Memory B cell (primary cell): ENCODE measurements around the gene C13orf46.

ENCODE experiments used
- ATAC-seq: fragments of 150-1000 bp; cut with Tn5 transposase; 2 replicates; pipeline ENCODE4 v1.10.0; 2021; ENCODE audit warnings: low read depth, mild to moderate bottlenecking, moderate library complexity
- DNase-seq, 2 donors: peaks; one replicate each; pipeline ENCODE4 v3.0.0; 2022; ENCODE audit warnings: low spot score in 2 of 2
- H3K27ac Mint-ChIP-seq: one replicate; pipeline ENCODE4 v1.8.0; 2022; ENCODE audit warnings: mild to moderate bottlenecking, moderate library complexity, mixed read lengths
- H3K27me3 Mint-ChIP-seq: one replicate; pipeline ENCODE4 v1.8.0; 2022; ENCODE audit warnings: mixed read lengths
- H3K36me3 Mint-ChIP-seq: one replicate; pipeline ENCODE4 v1.8.0; 2022; ENCODE audit warnings: mild to moderate bottlenecking, mixed read lengths
- H3K4me1 Mint-ChIP-seq: one replicate; pipeline ENCODE4 v1.8.0; 2022; ENCODE audit warnings: mixed read lengths
- H3K4me3 Mint-ChIP-seq: one replicate; pipeline ENCODE4 v1.8.0; 2022; ENCODE audit warnings: mild to moderate bottlenecking, moderate library complexity, mixed read lengths
- H3K9me3 Mint-ChIP-seq: one replicate; pipeline ENCODE4 v1.8.0; 2022; ENCODE audit warnings: mixed read lengths

Gene C13orf46

GRCh38 chr13:113953561-113953960 is 20.3 kb downstream of the C13orf46 start:
- no peak overlapping the region for H3K27ac Mint-ChIP-seq
- no peak overlapping the region for H3K4me3 Mint-ChIP-seq
- no peaks in the 10 kb centered on the region for H3K27me3 Mint-ChIP-seq
- peaks cover 8% of the 10 kb centered on the region for H3K9me3 Mint-ChIP-seq
- H3K36me3 Mint-ChIP-seq: peaks cover 22% of the 10 kb centered on the region
- H3K4me1 Mint-ChIP-seq: peaks cover 6% of the 10 kb centered on the region
- ATAC-seq: no peak
- no peak for DNase-seq

- Mint-ChIP-seq H3K9me3 (peaks cover 8% of the 10 kb centered on the region), H3K36me3 (peaks cover 22% of the 10 kb centered on the region), H3K4me3 (no peak overlapping the region), H3K27ac (no peak overlapping the region), H3K27me3 (no peaks in the 10 kb centered on the region), H3K4me1 (peaks cover 11% of the 10 kb centered on the region)
- DNase-seq: no peak
- ATAC-seq: no peak
Measured at GRCh38 chr13:113952983-113953520, 20.8 kb downstream of the C13orf46 start.

DNA sequence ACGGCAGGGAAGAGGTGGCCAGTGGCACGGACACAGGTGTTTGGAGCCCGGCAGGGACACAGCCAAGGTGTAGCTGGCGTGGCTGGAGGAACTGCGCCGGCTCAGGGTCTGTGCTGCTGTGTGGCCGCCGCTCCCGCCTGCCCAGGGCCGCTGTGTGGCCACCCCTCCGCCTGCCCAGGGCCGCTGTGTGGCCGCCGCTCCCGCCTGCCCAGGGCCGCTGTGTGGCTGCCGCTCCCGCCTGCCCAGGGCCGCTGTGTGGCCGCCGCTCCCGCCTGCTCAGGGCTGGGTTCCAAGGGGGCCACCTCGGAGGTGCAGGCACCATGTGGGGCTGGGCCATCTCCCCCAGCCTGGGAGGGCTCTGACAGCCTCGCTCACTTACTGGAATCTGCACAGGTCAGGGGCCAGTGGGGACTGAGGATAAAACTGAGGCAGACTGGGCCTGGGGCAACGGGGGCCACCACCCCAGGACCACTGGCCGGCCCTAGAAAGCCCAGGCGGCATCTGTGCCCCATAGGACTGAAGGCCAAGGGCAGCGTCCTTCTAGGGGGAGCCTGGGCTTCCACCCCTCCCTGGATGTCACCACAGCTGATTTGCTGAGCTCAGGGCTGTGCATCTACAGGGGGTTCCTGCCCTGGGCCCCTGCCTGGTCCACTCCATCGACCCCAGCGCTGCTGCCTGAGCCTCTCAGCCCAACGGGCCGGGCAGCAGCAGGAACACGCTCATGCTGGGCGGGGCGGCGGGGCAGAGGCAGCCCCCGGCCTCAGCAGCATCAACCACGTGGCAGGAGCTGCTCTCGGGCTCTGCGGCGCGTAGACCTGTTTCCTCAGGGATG is 21.5 kb downstream of the C13orf46 start:
- ATAC-seq (no peak), DNase-seq (no peak)
- Mint-ChIP-seq H3K4me1 (peaks cover 13% of the 10 kb centered on the region), H3K9me3 (peaks cover 8% of the 10 kb centered on the region), H3K27me3 (no peaks in the 10 kb centered on the region), H3K4me3 (no peak overlapping the region), H3K36me3 (peaks cover 18% of the 10 kb centered on the region), H3K27ac (no peak overlapping the region)

GRCh38 chr13:113951246-113951999 is 22.5 kb downstream of the C13orf46 start:
- peak; percentile 64 to 65 for DNase-seq
- H3K27ac Mint-ChIP-seq: no peak overlapping the region
- ATAC-seq: peak; percentile 89
- peak overlapping the region; percentile 39 for H3K4me3 Mint-ChIP-seq
- peaks cover 15% of the 10 kb centered on the region for H3K4me1 Mint-ChIP-seq
- H3K36me3 Mint-ChIP-seq: peaks cover 18% of the 10 kb centered on the region
- H3K9me3 Mint-ChIP-seq: peaks cover 8% of the 10 kb centered on the region
- H3K27me3 Mint-ChIP-seq: no peaks in the 10 kb centered on the region

DNA sequence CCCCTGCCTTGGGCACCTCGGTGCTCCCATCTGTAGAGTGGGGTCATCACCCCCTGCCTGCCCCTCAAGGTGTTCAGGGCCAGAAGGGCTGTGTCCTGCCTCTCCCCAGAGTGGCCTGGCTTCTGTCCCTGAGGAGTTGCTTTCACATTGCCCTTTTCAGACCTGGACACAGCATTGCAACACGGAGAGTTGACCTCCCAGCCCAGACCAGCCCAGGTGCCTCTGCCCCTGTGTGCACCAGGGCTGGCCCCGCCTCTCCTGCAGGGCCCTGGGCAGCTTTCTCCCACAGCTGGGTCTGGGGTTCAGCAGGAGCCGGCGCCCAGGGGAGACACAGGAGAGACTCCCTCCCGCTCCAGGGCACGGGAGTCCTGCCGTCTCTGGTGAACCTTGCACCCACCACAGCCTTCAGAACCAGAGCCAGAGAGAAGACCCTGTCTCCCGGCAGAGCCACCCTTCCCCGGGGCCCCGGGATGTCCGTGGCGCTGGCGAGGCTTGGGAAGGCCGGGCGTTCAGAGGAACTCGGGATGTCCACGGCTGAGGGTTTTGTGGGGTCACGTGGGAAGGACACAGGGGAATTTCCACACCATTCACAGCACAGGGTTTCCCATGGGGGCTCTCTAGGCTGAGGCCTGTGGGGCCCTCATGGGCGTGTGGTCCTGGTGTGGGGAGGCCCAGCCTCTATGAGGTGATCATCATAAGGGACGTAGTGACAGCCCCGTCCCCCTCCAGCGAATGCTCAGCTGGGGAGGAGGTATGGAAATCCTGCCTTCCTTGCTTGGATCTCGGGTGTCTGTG is 23.2 kb downstream of the C13orf46 start:
- Mint-ChIP-seq H3K9me3 (peaks cover 2% of the 10 kb centered on the region), H3K36me3 (peaks cover 11% of the 10 kb centered on the region), H3K4me1 (peaks cover 12% of the 10 kb centered on the region), H3K27ac (no peak overlapping the region), H3K27me3 (no peaks in the 10 kb centered on the region), H3K4me3 (no peak overlapping the region)
- DNase-seq (no peak), ATAC-seq (peak; percentile 31)

GRCh38 chr13:113949546-113949945 is 24.3 kb downstream of the C13orf46 start:
- Mint-ChIP-seq H3K4me1 (peaks cover 12% of the 10 kb centered on the region), H3K27ac (no peak overlapping the region), H3K9me3 (no peaks in the 10 kb centered on the region), H3K27me3 (no peaks in the 10 kb centered on the region), H3K36me3 (peaks cover under 1% of the 10 kb centered on the region), H3K4me3 (no peak overlapping the region)
- DNase-seq: no peak
- no peak for ATAC-seq

DNA sequence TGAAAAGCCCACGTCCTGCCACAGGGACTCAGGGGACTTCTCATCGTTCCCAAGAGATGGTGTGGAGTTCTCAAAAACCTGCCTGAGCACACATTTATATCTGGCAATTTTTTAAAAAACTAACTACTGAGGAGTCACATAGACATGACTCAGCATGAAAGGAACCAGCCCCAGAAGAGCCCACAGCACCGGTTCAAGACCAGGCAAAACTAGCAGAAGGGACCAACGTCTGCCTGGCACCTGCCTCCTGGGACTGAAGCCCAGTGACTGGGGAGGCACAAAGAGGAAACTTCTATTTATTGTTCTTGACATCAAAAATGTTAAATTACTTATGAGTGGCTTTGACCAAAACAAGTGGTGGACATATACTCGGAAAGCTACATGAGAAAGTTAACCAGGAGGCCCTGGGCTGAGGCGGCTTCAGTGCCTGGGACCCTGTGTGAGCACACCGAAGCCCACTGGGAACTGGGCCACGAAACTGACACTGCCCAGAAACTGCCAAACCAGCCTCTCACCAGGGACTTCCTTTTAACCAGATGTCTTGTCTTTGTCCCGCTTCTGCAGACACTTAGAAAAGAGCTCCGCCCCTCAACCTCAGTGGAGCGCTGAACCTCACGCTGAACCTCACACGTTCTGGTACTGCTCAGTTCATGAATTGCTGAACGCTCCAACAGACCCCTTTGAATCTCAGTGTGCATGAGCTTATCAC is 25.7 kb downstream of the C13orf46 start:
- peak; percentile 52 for ATAC-seq
- Mint-ChIP-seq H3K27ac (peak overlapping the region; percentile 18), H3K9me3 (no peaks in the 10 kb centered on the region)

GRCh38 chr13:113947311-113948033 is 26.4 kb downstream of the C13orf46 start:
- no peaks in the 10 kb centered on the region for H3K36me3 Mint-ChIP-seq
- H3K9me3 Mint-ChIP-seq: no peaks in the 10 kb centered on the region
- peaks cover 12% of the 10 kb centered on the region for H3K4me1 Mint-ChIP-seq
- H3K27me3 Mint-ChIP-seq: no peaks in the 10 kb centered on the region
- no peak for DNase-seq
- no peak overlapping the region for H3K4me3 Mint-ChIP-seq
- no peak for ATAC-seq
- peak overlapping the region; percentile 18 for H3K27ac Mint-ChIP-seq

More for the DNA sequence above, 25.7 kb downstream of the C13orf46 start:
- H3K4me3 Mint-ChIP-seq: no peak overlapping the region
- peaks cover 12% of the 10 kb centered on the region for H3K4me1 Mint-ChIP-seq
- no peak for DNase-seq
- H3K36me3 Mint-ChIP-seq: no peaks in the 10 kb centered on the region
- no peaks in the 10 kb centered on the region for H3K27me3 Mint-ChIP-seq

GRCh38 chr13:113946409-113947181 is 27.3 kb downstream of the C13orf46 start:
- no peaks in the 10 kb centered on the region for H3K36me3 Mint-ChIP-seq
- ATAC-seq (no peak), DNase-seq (no peak)
- no peaks in the 10 kb centered on the region for H3K27me3 Mint-ChIP-seq
- peaks cover 12% of the 10 kb centered on the region for H3K4me1 Mint-ChIP-seq
- H3K4me3 Mint-ChIP-seq: no peak overlapping the region
- H3K27ac Mint-ChIP-seq: no peak overlapping the region
- no peaks in the 10 kb centered on the region for H3K9me3 Mint-ChIP-seq

DNA sequence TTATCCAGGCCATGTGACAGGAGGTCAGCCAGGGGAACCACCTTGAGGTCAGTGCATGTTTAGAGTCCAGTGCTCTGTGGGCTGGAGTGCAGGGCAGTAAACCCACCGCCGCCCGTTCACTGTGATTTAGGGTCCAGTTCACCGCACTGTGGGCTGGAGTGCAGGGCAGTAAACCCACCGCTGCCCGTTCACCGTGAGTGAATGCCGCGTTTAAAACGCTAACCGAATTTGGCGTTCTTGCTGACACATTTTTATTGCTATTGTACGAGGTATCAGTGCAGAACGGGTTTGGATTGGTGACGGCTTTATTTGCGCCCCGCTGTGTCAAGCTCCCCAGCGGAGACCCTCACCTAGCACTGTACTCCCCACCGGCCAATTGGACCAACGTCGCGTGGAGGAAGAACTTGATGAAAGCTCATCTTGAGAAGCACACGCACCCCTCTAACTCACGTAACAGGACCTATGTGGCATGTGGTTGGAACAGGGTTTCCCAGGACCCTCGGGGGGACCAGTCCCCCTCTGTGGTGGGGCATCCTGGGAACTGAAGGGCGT is 27.9 kb downstream of the C13orf46 start:
- H3K36me3 Mint-ChIP-seq: no peaks in the 10 kb centered on the region
- H3K27ac Mint-ChIP-seq: no peak overlapping the region
- no peaks in the 10 kb centered on the region for H3K27me3 Mint-ChIP-seq
- no peak overlapping the region for H3K4me3 Mint-ChIP-seq
- H3K4me1 Mint-ChIP-seq: peaks cover 12% of the 10 kb centered on the region
- DNase-seq (no peak), ATAC-seq (no peak)
- no peaks in the 10 kb centered on the region for H3K9me3 Mint-ChIP-seq

DNA sequence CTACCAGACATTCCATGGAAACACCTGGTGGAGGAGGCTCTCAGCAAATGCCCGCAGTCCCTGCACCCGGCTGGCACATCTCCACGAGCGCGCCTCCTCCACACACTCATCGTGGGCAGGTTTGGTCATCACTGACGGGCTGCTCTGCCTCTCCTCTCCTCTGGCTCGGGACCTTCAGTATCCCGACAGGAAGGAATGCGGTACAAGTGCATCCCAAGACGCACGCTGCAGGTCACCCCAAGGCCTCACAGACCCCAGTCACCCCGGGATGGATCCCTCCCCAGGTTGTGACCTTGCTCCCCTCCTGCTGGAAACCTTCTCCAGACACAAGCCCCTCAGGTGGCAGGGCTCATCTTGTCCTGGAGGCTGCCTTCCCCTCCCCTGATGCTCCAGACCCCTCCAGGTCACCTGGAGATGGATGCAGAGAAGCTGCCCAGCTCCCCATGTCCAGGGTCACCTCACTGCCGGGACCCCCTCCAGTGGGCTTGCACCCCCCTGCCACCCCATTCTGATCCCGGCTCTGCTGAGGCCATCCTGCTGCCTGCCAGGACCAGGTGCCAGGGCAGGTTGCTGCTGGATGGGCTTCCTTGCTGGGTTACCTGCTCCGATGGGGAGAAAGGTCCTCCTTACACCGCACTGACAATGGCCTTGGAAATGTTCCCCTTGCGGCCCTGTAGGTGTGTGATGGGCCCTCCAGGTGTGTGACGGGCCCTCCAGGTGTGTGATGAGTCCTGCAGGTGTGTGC is 29.9 kb downstream of the C13orf46 start:
- DNase-seq: no peak
- ATAC-seq: no peak
- no peak overlapping the region for H3K27ac Mint-ChIP-seq
- H3K4me1 Mint-ChIP-seq: peaks cover 10% of the 10 kb centered on the region
- H3K9me3 Mint-ChIP-seq: no peaks in the 10 kb centered on the region
- H3K36me3 Mint-ChIP-seq: no peaks in the 10 kb centered on the region
- peaks cover under 1% of the 10 kb centered on the region for H3K27me3 Mint-ChIP-seq
- no peak overlapping the region for H3K4me3 Mint-ChIP-seq
